PC-3 (cell line): ENCODE measurements around the gene OOEP. TPM values are rescaled to one million over a fixed set of nuclear protein-coding genes. Genes with fewer than 3 reads are reported as not detected.

Experiments used
- ATAC-seq: fragments of 200-7000 bp; cut with Tn5 transposase; 2 replicates; pipeline ENCODE4 v1.9.1; 2020; ENCODE audit warnings: mild to moderate bottlenecking, moderate library complexity
- BruUV-seq: library from RNA; stranded (reverse); fragments of 400-500 nt; replicated peaks from 2 replicates; lab custom pipeline; 2021; lab: Mats Ljungman, UMichigan
- CTCF ChIA-PET: fragments of 300-600 bp; sonication (Branson Sonifier 250); formaldehyde crosslinking; loops from one replicate; lab custom pipeline; 2022; ENCODE audit warnings: antibody characterized with exemption; lab: Charles Lee
- POLR2A ChIA-PET: fragments of 300-600 bp; sonication (Branson Sonifier 250); formaldehyde crosslinking; loops from one replicate; lab custom pipeline; 2022; ENCODE audit warnings: antibody characterized with exemption; ENCODE audit not compliant: unreplicated experiment; lab: Charles Lee
- DNase-seq: peaks from one replicate; pipeline ENCODE4 v3.0.0-alpha.2; 2015
- H2AFZ ChIP-seq: fragments of 300-600 bp; sonication (generic); 2 replicates; pipeline ENCODE4 v1.6.0; 2016; ENCODE audit warnings: antibody characterized with exemption, low read length
- H3F3A ChIP-seq: fragments of 300-600 bp; sonication (generic); one replicate; pipeline ENCODE4 v1.6.0; 2017; ENCODE audit warnings: antibody characterized with exemption, low read length, control low read depth, mild to moderate bottlenecking; ENCODE audit not compliant: unreplicated experiment
- H3K27ac ChIP-seq: fragments of 300-600 bp; sonication (generic); 2 replicates; pipeline ENCODE4 v1.5.1; 2016; ENCODE audit warnings: mild to moderate bottlenecking, low read length
- H3K27me3 ChIP-seq: fragments of 300-600 bp; sonication (generic); 2 replicates; pipeline ENCODE4 v1.6.1; 2016; ENCODE audit warnings: low read length, mixed read lengths
- H3K36me3 ChIP-seq: fragments of 300-600 bp; sonication (generic); 2 replicates; pipeline ENCODE4 v1.6.1; 2016; ENCODE audit warnings: low read depth, mixed run types, low read length, mixed read lengths
- H3K4me1 ChIP-seq: fragments of 300-600 bp; sonication (generic); 2 replicates; pipeline ENCODE4 v1.5.1; 2016; ENCODE audit warnings: low read length; ENCODE audit not compliant: insufficient read depth
- H3K4me2 ChIP-seq: fragments of 300-600 bp; sonication (generic); 2 replicates; pipeline ENCODE4 v1.6.0; 2016; ENCODE audit warnings: low read length
- H3K4me3 ChIP-seq: fragments of 300-600 bp; sonication (generic); 2 replicates; pipeline ENCODE4 v1.5.1; 2016; ENCODE audit warnings: mild to moderate bottlenecking, low read length, mixed read lengths
- H3K79me2 ChIP-seq: fragments of 300-600 bp; sonication (generic); 2 replicates; pipeline ENCODE4 v1.6.1; 2017; ENCODE audit warnings: low read length, mixed read lengths
- H3K9ac ChIP-seq: fragments of 300-600 bp; sonication (generic); 2 replicates; pipeline ENCODE4 v1.6.0; 2016; ENCODE audit warnings: mild to moderate bottlenecking, low read length
- H3K9me2 ChIP-seq: fragments of 300-600 bp; sonication (generic); replicated peaks from 2 replicates; pipeline ENCODE4 v1.6.1; 2016; ENCODE audit warnings: mixed run types, low read length, mixed read lengths
- H3K9me3 ChIP-seq: fragments of 300-600 bp; sonication (generic); 2 replicates; pipeline ENCODE4 v1.6.1; 2016; ENCODE audit warnings: low read length, mixed read lengths
- H4K20me1 ChIP-seq: fragments of 300-600 bp; sonication (generic); 2 replicates; pipeline ENCODE4 v1.6.1; 2016; ENCODE audit warnings: low read length, mixed read lengths
- EZH2 ChIP-seq: fragments of 300-600 bp; sonication (generic); IDR thresholded peaks from one replicate; pipeline ENCODE4 v1.6.1; 2017; ENCODE audit warnings: antibody characterized with exemption, mild to moderate bottlenecking, low read length; ENCODE audit not compliant: unreplicated experiment
- EZH2phosphoT487 ChIP-seq: fragments of 300-600 bp; sonication (generic); IDR thresholded peaks from 2 replicates; pipeline ENCODE4 v1.6.1; 2018; ENCODE audit warnings: mild to moderate bottlenecking, antibody characterized with exemption, low read length, borderline replicate concordance
- intact Hi-C: fragments of 100-400 bp; cut with micrococcal nuclease; formaldehyde crosslinking; loops from 2 replicates; pipeline ENCODE4 v1.9.0; 2023
- total RNA-seq: library from RNA; depleted of rRNA; stranded (reverse); fragments of >200 nt; gene quantifications from 2 replicates; pipeline ENCODE4 v1.2.3, GENCODE V29; 2014
- TF ChIP-seq, protein P1 (sequence below): fragments of 300-600 bp; sonication (generic); conservative IDR thresholded peaks from 2 replicates; pipeline ENCODE4 v1.5.1; 2017; ENCODE audit warnings: antibody characterized with exemption, low read depth, mild to moderate bottlenecking, low read length

The OOEP gene
- total RNA-seq, 1 experiment from 2014 or later: not detected

DNA sequence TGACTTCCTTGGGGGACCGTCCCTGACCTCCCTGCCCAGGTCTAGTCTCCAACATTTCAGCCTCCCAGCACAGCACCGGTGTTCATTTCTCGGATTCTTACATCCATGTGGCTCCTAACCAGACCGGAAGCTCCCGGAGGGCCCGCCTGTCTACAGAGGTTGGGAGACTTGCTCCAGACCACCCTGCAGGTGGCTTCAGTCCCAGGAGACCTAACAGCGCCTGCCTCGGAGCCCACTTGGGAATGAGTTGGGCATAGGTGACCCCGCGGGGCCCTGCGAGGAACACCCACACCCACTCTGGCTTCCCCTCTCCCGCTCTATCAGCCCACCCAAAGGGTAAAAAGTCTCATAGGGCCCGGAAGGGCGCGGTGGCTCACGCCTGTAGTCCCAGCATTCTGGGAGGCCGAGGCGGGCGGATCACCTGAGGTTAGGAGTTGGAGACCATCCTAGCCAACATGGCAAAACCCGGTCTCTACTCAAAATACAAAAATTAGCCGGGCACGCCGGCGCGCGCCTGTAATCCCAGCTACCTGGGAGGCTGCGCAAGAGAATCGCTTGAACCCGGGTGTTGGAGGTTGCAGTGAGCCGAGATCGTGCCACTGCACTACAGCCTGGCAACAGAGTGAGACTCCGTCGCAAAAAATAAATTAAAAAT, 21.0 kb downstream of the OOEP start:
- no peak overlapping the region for H2AFZ ChIP-seq
- H3K4me2 ChIP-seq: no peak overlapping the region
- intact Hi-C loops: no loop called here
- H3K9me2 ChIP-seq: no peaks in the 10 kb centered on the region
- DNase-seq (no peak), ATAC-seq (no peak)
- BruUV-seq: no TSS peak
- no peaks in the 10 kb centered on the region for H4K20me1 ChIP-seq
- H3K27me3 ChIP-seq: no peaks in the 10 kb centered on the region
- H3K9ac ChIP-seq: no peak overlapping the region
- ChIA-PET POLR2A (no interaction called here), CTCF (no interaction called here)
- no peak for TF ChIP-seq EZH2
- no peak for TF ChIP-seq EZH2phosphoT487
- TF ChIP-seq, protein P1, sequence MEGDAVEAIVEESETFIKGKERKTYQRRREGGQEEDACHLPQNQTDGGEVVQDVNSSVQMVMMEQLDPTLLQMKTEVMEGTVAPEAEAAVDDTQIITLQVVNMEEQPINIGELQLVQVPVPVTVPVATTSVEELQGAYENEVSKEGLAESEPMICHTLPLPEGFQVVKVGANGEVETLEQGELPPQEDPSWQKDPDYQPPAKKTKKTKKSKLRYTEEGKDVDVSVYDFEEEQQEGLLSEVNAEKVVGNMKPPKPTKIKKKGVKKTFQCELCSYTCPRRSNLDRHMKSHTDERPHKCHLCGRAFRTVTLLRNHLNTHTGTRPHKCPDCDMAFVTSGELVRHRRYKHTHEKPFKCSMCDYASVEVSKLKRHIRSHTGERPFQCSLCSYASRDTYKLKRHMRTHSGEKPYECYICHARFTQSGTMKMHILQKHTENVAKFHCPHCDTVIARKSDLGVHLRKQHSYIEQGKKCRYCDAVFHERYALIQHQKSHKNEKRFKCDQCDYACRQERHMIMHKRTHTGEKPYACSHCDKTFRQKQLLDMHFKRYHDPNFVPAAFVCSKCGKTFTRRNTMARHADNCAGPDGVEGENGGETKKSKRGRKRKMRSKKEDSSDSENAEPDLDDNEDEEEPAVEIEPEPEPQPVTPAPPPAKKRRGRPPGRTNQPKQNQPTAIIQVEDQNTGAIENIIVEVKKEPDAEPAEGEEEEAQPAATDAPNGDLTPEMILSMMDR: no peak
- H3K27ac ChIP-seq: no peak overlapping the region
- H3K36me3 ChIP-seq: no peaks in the 10 kb centered on the region
- no peak overlapping the region for H3K4me3 ChIP-seq
- no peaks in the 10 kb centered on the region for H3K79me2 ChIP-seq
- no peaks in the 10 kb centered on the region for H3F3A ChIP-seq
- no peaks in the 10 kb centered on the region for H3K4me1 ChIP-seq
- H3K9me3 ChIP-seq: no peaks in the 10 kb centered on the region

DNA sequence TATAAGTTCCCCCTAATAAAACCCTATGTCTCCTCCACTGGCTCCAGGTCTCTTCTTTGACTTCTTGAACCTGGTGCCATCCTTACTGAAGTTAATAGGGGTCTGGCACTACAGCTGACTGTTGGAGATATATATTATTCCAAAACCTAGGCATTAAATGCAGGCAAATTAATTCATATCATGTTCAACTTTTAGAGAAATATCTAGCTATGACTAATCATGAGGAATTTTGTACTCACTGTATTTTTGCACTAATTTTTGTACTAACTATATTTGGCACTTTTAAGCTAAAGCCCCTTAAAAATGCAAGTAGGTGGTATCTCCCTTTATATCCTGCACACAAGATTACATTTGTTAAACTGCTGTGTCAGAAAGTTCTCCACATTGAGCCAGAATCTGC, 26.5 kb downstream of the OOEP start:
- Histone ChIP-seq H3K9ac (no peak overlapping the region), H3K27ac (no peak overlapping the region), H3F3A (no peaks in the 10 kb centered on the region), H3K4me2 (no peak overlapping the region), H3K9me3 (no peaks in the 10 kb centered on the region), H3K79me2 (no peaks in the 10 kb centered on the region), H3K4me1 (no peaks in the 10 kb centered on the region), H4K20me1 (no peaks in the 10 kb centered on the region), H2AFZ (no peak overlapping the region), H3K27me3 (no peaks in the 10 kb centered on the region), H3K9me2 (no peaks in the 10 kb centered on the region), H3K4me3 (no peak overlapping the region), H3K36me3 (no peaks in the 10 kb centered on the region)
- BruUV-seq: no TSS peak
- no peak for TF ChIP-seq EZH2phosphoT487
- TF ChIP-seq, protein P1: no peak
- no peak for TF ChIP-seq EZH2
- ATAC-seq (no peak), DNase-seq (no peak)
- POLR2A ChIA-PET: no interaction called here
- intact Hi-C loops: no loop called here
- CTCF ChIA-PET: no interaction called here

DNA sequence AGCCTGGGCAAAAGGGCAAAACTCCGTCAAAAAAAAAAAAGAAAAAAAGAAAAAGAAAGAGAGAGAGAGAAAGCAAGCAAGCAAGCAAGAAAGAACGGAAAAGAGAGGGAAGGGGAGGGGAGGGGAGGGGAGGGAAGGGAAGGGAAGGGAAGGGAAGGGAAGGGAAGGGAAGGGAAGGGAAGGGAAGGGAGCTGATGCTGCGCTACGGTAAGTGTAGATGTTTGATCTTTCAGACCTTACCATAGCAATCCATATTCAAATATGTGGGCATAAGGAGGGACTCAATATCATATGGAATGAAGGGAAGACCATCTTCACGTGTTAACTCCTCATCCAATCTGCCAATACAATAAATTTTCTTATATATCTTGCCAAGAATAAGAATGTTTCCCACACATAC, 27.5 kb downstream of the OOEP start:
- ATAC-seq (no peak), DNase-seq (no peak)
- no peak overlapping the region for H3K27ac ChIP-seq
- H3K9me3 ChIP-seq: no peaks in the 10 kb centered on the region
- ChIA-PET POLR2A (no interaction called here), CTCF (no interaction called here)
- no peaks in the 10 kb centered on the region for H3K36me3 ChIP-seq
- H3F3A ChIP-seq: no peaks in the 10 kb centered on the region
- H4K20me1 ChIP-seq: no peaks in the 10 kb centered on the region
- no peaks in the 10 kb centered on the region for H3K79me2 ChIP-seq
- no peak overlapping the region for H3K9ac ChIP-seq
- no peak overlapping the region for H2AFZ ChIP-seq
- no peak overlapping the region for H3K4me3 ChIP-seq
- H3K27me3 ChIP-seq: no peaks in the 10 kb centered on the region
- no peak overlapping the region for H3K4me2 ChIP-seq
- no peak for TF ChIP-seq EZH2phosphoT487
- no peak for TF ChIP-seq EZH2
- TF ChIP-seq, protein P1: no peak
- intact Hi-C loops: no loop called here
- no TSS peak for BruUV-seq
- no peaks in the 10 kb centered on the region for H3K9me2 ChIP-seq
- H3K4me1 ChIP-seq: no peaks in the 10 kb centered on the region
